NCI-H1092 treated with DMSO at 0.1 percent for 48 hours (cell line): ENCODE results near the gene MYADM.
A peak's percentile ranks its signal among the peaks of the same experiment; 100 is the strongest.
"Not testable (repeated sequence)": the region's sequence is repeated elsewhere in the genome, so short reads cannot be mapped to it uniquely, and the experiment has no call there.

Experiments used
- DNase-seq: peaks from one replicate; lab custom pipeline; 2025; lab: John Stamatoyannopoulos, UW

Gene MYADM

GRCh38 chr19:53867225-53868090 lies at the start of gene MYADM:
MYADM (plus strand) TSS chr19:53867883; CDS start chr19:53873530, 5,647 bp downstream.
- DNase-seq: peak; percentile 69

GRCh38 chr19:53818756-53819155 lies 48.9 kb upstream of the MYADM start:
- DNase-seq: no peak

- DNase-seq: no peak
Observed at GRCh38 chr19:53819861-53820260, 47.8 kb upstream of the MYADM start.

- DNase-seq: no peak
Observed at GRCh38 chr19:53823380-53824120, 44.1 kb upstream of the MYADM start.

- DNase-seq: no peak
Observed at GRCh38 chr19:53824134-53824611, 43.5 kb upstream of the MYADM start, which contains the start of gene NLRP12. NLRP12 (minus strand) TSS chr19:53824314; CDS start chr19:53824174, 140 bp downstream.

- DNase-seq: no peak
Observed at GRCh38 chr19:53826876-53827275, 40.8 kb upstream of the MYADM start.

- no peak for DNase-seq
Observed at GRCh38 chr19:53828531-53828930, 39.2 kb upstream of the MYADM start.

GRCh38 chr19:53832861-53833260 lies 34.8 kb upstream of the MYADM start:
- not testable (repeated sequence) for DNase-seq

GRCh38 chr19:53838446-53838845 lies 29.2 kb upstream of the MYADM start:
- DNase-seq: not testable (repeated sequence)

- DNase-seq: not testable (repeated sequence)
Observed at GRCh38 chr19:53840241-53840640, 27.4 kb upstream of the MYADM start.

- not testable (repeated sequence) for DNase-seq
Observed at GRCh38 chr19:53840914-53841313, 26.8 kb upstream of the MYADM start.

GRCh38 chr19:53844849-53845246 lies 22.8 kb upstream of the MYADM start:
- DNase-seq: no peak

GRCh38 chr19:53847555-53847954 lies 20.1 kb upstream of the MYADM start:
- no peak for DNase-seq

- no peak for DNase-seq
Observed at GRCh38 chr19:53849237-53849676, 18.4 kb upstream of the MYADM start.

GRCh38 chr19:53853707-53854106 lies 14.0 kb upstream of the MYADM start:
- no peak for DNase-seq

GRCh38 chr19:53864308-53864836 lies 3.3 kb upstream of the MYADM start:
- peak; percentile 5 for DNase-seq

GRCh38 chr19:53865523-53865917 lies 2.2 kb upstream of the MYADM start:
- DNase-seq: no peak

- no peak for DNase-seq
Observed at GRCh38 chr19:53865918-53866864, 1.5 kb upstream of the MYADM start.

- no peak for DNase-seq
Observed at GRCh38 chr19:53866865-53867224, 838 bp upstream of the MYADM start.

- no peak for DNase-seq
Observed at GRCh38 chr19:53868091-53868891, 608 bp downstream of the MYADM start.
